ENCODE data around the gene ATXN1.

- TF ChIP-seq CTCF (IDR thresholded peaks at IDR 0.05) (no peak), POLR2A (IDR thresholded peaks at IDR 0.05) (no peak)
Measured at GRCh38 chr6:16723826-16724225, 37.4 kb downstream of the ATXN1 start.

All from lower leg skin (tissue), 3 donors.